Ovary (tissue), 9 donors: ENCODE data around the gene ADARB2. TPM values are rescaled to one million over a fixed set of nuclear protein-coding genes. Genes with fewer than 3 reads are reported as not detected.

ENCODE experiments used
- DNase-seq, 5 donors: peaks; one replicate each; pipeline ENCODE4 v3.0.0-alpha.2; 2019 to 2020
- H3K27ac ChIP-seq, 2 donors: fragments of 200-600 bp; one replicate each; pipeline versions ENCODE4 v1.5.1 to v1.8.0; 2019 to 2022
- H3K27me3 ChIP-seq: fragments of 200-600 bp; one replicate; pipeline ENCODE4 v1.8.0; 2022
- H3K36me3 ChIP-seq: fragments of 200-600 bp; sonication (generic); one replicate; pipeline ENCODE4 v1.5.1; 2019
- H3K4me1 ChIP-seq: one replicate; pipeline ENCODE4 v1.8.1; 2013; ENCODE audit warnings: mild to moderate bottlenecking, moderate library complexity; ENCODE audit not compliant: insufficient read depth
- H3K4me3 ChIP-seq: fragments of 200-600 bp; sonication (generic); one replicate; pipeline ENCODE4 v1.5.1; 2017
- H3K9me3 ChIP-seq, 2 donors: fragments of 200-600 bp in 1 of 2; sonication (generic) in 1 of 2; one replicate each; pipeline versions ENCODE4 v1.5.1 to v1.8.1; 2013 to 2019; ENCODE audit warnings: mild to moderate bottlenecking in 1 of 2, moderate library complexity in 1 of 2
- CTCF ChIP-seq, 3 donors: fragments of 450-650 bp in 2 of 3; fragments of 200-600 bp in 1 of 3; IDR thresholded peaks; one replicate each; pipeline versions ENCODE4 v1.5.1 to v1.8.0; 2016 to 2022; ENCODE audit warnings: antibody characterized with exemption in 3 of 3, mild to moderate bottlenecking in 1 of 3
- EP300 ChIP-seq: sonication (generic); formaldehyde crosslinking; IDR thresholded peaks from one replicate; pipeline ENCODE4 v1.6.1; 2017; ENCODE audit warnings: antibody characterized with exemption
- POLR2A ChIP-seq: fragments of 450-650 bp; IDR thresholded peaks from one replicate; pipeline ENCODE4 v1.6.1; 2017; ENCODE audit warnings: antibody characterized with exemption, mild to moderate bottlenecking, moderate library complexity
- WGBS, 3 donors: extraction: QIAGEN DNeasy Blood & Tissue Kit in 1 of 3; methylation state at CpG; one replicate each; pipeline versions ENCODE4 v1.1.5 to v1.1.7; 2013 to 2017; 5-methylcytosine and 5-hydroxymethylcytosine counted together
- intact Hi-C, 4 donors: fragments of 100-400 bp; cut with DNase I; formaldehyde crosslinking; loops; one replicate each; pipeline versions ENCODE4 v1.11.0 to v1.15.1; 2022 to 2023
- polyA plus RNA-seq, 2 donors: library from polyadenylated mRNA; stranded (reverse); fragments of 200-250 nt in 1 of 2; fragments of 350-450 nt in 1 of 2; fragmentation: Illumina TruSeq in 1 of 2; extraction: RNeasy Lipid Tissue Mini Kit (QIAGEN cat#74804) in 1 of 2; gene quantifications; one replicate each; pipeline ENCODE4 v1.2.3, GENCODE V29; 2013 to 2014
- total RNA-seq, 7 donors: library from RNA; depleted of rRNA in 2 of 7; stranded (reverse); fragments of >200 nt in 2 of 7; fragmentation: NEBNext Ultra II Directional in 3 of 7; extraction: Animal tissue kit (Norgen Biotek cat#: 25700) in 3 of 7; gene quantifications; one replicate each; pipeline versions ENCODE4 v1.1.0 to v1.2.4, GENCODE V29; 2016 to 2023
- donor health status: DM: no; HTN: no; CAD: no; lungs with moderate emphysema.
- donor health status: DM: no; HTN: no; CAD: no.
- donor health status: Bipolar disorder and iron deficiency.
- donor health status: DM: yes; HTN: yes; CAD: no.
- donor health status: DM: no; HTN: no; CAD: no.
- donor health status: DM: yes; HTN: yes; CAD: no.

Gene ADARB2
- total and polyA plus RNA-seq, 9 donors, result 0.12 to 2.0 (median 0.36) TPM; not detected in 2

GRCh38 chr10:1393481-1393880 is 343.8 kb downstream of the ADARB2 start:
- H3K4me3 ChIP-seq, result no peak overlapping the region
- WGBS, 3 donors, result 89 to 94% (median 90%) methylated on average over 8 of the region's 8 CpGs
- TF ChIP-seq CTCF (IDR thresholded peaks at IDR 0.05) (no peak), EP300 (no peak)
- H3K36me3 ChIP-seq, result no peaks in the 10 kb centered on the region
- no peaks in the 10 kb centered on the region for H3K4me1 ChIP-seq
- intact Hi-C loops, result no loop called here
- no peaks in the 10 kb centered on the region for H3K9me3 ChIP-seq
- H3K27me3 ChIP-seq, result no peaks in the 10 kb centered on the region
- H3K27ac ChIP-seq, result no peak overlapping the region
- no peak for DNase-seq

- intact Hi-C loops, result no loop called here
- Histone ChIP-seq H3K36me3 (no peaks in the 10 kb centered on the region), H3K4me3 (no peak overlapping the region), H3K9me3 (no peaks in the 10 kb centered on the region), H3K4me1 (no peaks in the 10 kb centered on the region), H3K27ac (no peak overlapping the region), H3K27me3 (no peaks in the 10 kb centered on the region)
- DNase-seq, result no peak
- TF ChIP-seq EP300 (no peak), CTCF (IDR thresholded peaks at IDR 0.05) (no peak), POLR2A (no peak)
- WGBS, 3 donors, result 71 to 83% (median 73%) methylated on average over 4 of the region's 4 CpGs
Measured at GRCh38 chr10:1392127-1392526, 345.2 kb downstream of the ADARB2 start.

GRCh38 chr10:1390200-1390599 is 347.1 kb downstream of the ADARB2 start:
- no peak for TF ChIP-seq EP300
- no peak for TF ChIP-seq POLR2A
- no peak for TF ChIP-seq CTCF (IDR thresholded peaks at IDR 0.05)
- no peak overlapping the region for H3K27ac ChIP-seq
- no peaks in the 10 kb centered on the region for H3K9me3 ChIP-seq
- no peak overlapping the region for H3K4me3 ChIP-seq
- no peak for DNase-seq
- no peaks in the 10 kb centered on the region for H3K36me3 ChIP-seq
- 85 to 92% (median 89%) methylated on average over 3 of the region's 3 CpGs for WGBS, 3 donors
- intact Hi-C loops, result no loop called here
- H3K27me3 ChIP-seq, result no peaks in the 10 kb centered on the region
- H3K4me1 ChIP-seq, result no peaks in the 10 kb centered on the region

GRCh38 chr10:1384026-1384425 is 353.3 kb downstream of the ADARB2 start:
- Histone ChIP-seq H3K27ac (no peak overlapping the region), H3K4me3 (no peak overlapping the region), H3K9me3 (no peaks in the 10 kb centered on the region), H3K36me3 (no peaks in the 10 kb centered on the region), H3K27me3 (no peaks in the 10 kb centered on the region), H3K4me1 (no peaks in the 10 kb centered on the region)
- no peak for DNase-seq
- TF ChIP-seq POLR2A, result no peak
- no peak for TF ChIP-seq EP300
- TF ChIP-seq CTCF (IDR thresholded peaks at IDR 0.05), result no peak
- intact Hi-C loops, result no loop called here
- WGBS, 3 donors, result 11 to 52% (median 46%) methylated on average over 5 of the region's 5 CpGs

GRCh38 chr10:1382711-1383110 is 354.6 kb downstream of the ADARB2 start:
- intact Hi-C loops, result no loop called here
- Histone ChIP-seq H3K4me3 (no peak overlapping the region), H3K36me3 (no peaks in the 10 kb centered on the region), H3K4me1 (no peaks in the 10 kb centered on the region), H3K9me3 (no peaks in the 10 kb centered on the region), H3K27ac (no peak overlapping the region), H3K27me3 (no peaks in the 10 kb centered on the region)
- DNase-seq, result peak in 1 of 5 donors; percentile 17
- 83 to 88% (median 85%) methylated on average over 13 of the region's 13 CpGs for WGBS, 3 donors
- TF ChIP-seq EP300 (no peak), CTCF (IDR thresholded peaks at IDR 0.05) (no peak), POLR2A (no peak)
